Endometrium (tissue), 2 donors: ENCODE measurements around the gene EPAS1.

ENCODE experiments used
- FAIRE-seq: peaks from 2 replicates; lab custom pipeline; 2012; peaks lifted over from hg19 to GRCh38; lab: Jason Lieb, UNC
- donor health status: control.
- donor health status: control.

EPAS1 gene

DNA sequence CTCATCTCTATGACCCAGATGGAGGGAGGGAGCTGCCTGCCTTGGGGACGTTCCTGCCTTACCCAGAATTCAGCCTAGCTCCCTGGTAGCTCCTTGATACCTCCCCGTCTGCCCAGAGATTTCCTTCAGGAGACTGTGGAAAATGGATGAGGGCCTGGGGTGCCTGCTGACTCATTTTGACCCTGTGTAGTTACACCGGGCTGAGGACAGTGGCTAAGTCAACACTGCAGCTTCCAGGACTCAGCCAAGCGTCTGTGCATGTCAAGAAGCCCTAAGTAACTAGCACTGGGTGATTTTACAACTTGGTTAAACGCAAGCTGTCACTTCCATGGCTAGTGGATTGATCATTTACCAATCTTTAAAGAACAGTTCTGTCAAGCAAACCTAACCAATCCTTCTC, 23.3 kb upstream of the EPAS1 start:
- FAIRE-seq, result no peak

- FAIRE-seq, result no peak
Measured at GRCh38 chr2:46274586-46274985, 22.6 kb upstream of the EPAS1 start.

- no peak for FAIRE-seq
Measured at GRCh38 chr2:46275995-46276394, 21.2 kb upstream of the EPAS1 start.

DNA sequence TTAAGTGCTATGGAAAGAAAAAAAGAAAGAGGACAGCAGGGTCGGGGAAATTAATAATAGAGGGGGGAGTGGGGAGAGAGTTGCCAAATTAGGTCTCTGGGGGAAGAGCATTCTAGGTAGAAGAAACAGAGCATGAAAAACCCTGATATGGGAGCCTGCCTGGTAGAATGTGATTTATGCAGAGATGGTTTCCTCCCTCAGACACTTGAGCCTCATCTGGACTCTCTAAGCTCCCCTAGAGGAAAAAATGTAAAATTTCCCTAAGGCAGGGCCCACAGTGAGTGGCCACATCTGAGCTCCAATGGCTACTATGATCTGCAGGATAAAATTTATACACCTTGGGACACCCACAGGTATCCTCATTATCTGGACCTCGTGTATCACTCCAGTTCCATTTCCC, 20.6 kb upstream of the EPAS1 start:
- FAIRE-seq, result no peak

- FAIRE-seq, result no peak
Measured at GRCh38 chr2:46277431-46278190, 19.6 kb upstream of the EPAS1 start.

DNA sequence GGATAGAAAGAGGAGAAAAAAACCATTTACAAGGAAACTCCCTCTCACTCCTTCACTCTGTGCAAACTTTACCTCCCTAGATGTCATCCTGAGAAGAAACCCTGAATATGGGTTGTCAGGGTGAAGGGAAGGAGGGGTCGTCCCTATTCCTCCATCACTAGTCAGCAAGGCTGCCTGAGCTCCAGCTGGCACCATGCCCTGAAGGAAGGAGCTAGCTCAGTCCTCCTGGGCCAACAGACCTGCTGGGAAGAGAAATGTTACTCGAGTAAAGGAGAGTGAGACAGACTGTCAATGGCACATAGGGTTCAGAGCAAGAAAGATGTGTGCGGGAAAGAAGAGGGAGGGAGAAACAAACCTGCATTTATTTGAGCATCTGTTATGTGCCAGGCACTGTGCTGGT, 18.3 kb upstream of the EPAS1 start:
- no peak for FAIRE-seq

- FAIRE-seq, result no peak
Measured at GRCh38 chr2:46281939-46282338, 15.3 kb upstream of the EPAS1 start.

GRCh38 chr2:46283693-46284092, 13.5 kb upstream of the EPAS1 start:
- no peak for FAIRE-seq

- FAIRE-seq, result no peak
Measured at GRCh38 chr2:46284260-46284659, 12.9 kb upstream of the EPAS1 start.

DNA sequence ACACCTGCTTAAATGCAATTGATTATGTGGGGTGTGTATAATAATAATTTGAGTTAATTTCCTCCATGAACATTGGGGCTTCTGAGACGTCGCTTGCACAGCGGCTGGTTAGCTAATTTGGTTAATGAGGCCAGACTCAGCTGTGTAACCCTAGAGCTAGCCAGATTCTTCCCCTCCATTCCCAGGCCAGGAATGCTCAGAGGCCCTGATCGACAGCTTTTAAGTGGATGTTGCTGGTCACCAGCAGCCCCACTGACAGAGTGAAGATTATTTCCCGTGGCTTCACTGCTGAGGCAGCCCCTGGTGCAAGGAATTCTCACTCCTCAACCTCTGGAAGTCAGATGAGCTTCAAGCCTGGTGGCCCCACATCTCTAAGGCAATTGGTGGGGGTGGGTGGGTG, 12.4 kb upstream of the EPAS1 start:
- FAIRE-seq, result no peak

DNA sequence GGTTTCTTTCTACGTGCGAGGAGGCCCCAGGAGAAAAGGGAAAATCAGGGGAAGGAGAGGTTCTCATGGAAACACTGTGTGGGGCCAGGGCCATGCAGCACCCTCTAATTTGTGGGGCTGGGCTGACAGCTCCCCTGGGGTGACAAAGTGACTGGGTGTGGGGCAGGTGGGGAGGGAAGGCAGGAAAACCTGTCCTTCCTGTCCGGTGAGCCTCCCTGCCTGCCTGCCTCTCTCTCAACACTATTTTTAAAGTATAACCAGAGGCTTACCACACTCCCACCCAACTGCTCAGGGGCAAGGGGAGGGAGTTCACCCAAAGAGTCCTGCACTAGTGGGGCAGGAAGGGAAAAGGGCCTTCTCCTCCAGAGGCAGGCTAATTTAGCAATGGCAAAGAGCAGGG, 10.5 kb upstream of the EPAS1 start:
- no peak for FAIRE-seq

DNA sequence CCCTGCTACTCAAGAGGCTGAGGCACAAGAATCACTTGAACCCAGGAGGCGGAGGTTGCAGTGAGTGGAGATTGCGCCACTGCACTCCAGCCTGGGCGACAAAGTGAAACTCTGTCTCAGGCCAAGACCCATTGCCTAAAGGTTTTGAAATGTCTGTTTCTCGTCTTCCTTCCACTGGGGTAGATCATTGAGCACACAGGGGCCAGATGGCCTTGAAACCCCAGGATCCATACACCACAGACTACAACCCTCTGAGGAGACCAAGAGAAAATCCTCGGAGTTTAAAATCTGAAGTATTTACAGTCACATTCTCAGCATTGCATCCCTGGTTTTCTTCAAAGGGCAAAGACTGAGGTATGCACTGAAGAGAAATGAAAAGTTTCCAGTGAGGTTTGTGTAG, 7.1 kb upstream of the EPAS1 start:
- no peak for FAIRE-seq

DNA sequence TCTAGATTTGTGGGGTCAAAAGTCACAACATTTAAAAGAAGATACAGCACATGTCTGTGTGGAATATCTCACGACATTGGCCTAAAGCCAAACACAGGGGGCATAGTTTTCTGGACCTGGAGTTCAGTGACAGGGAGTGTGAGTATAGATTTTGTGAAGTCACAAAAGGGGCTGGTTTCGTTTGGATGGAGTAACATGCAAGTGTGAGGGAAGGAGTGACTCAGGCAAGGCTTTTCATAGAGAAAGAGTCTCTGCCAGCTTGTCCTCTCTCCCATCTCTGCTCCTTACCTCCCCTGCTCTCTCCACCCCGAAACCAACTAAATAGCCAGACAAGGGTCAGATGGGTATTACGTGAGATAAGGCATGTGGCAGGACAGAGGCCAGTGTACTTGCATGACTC, 3.7 kb upstream of the EPAS1 start:
- no peak for FAIRE-seq

GRCh38 chr2:46294176-46294836, 2.9 kb upstream of the EPAS1 start:
- FAIRE-seq, result no peak

DNA sequence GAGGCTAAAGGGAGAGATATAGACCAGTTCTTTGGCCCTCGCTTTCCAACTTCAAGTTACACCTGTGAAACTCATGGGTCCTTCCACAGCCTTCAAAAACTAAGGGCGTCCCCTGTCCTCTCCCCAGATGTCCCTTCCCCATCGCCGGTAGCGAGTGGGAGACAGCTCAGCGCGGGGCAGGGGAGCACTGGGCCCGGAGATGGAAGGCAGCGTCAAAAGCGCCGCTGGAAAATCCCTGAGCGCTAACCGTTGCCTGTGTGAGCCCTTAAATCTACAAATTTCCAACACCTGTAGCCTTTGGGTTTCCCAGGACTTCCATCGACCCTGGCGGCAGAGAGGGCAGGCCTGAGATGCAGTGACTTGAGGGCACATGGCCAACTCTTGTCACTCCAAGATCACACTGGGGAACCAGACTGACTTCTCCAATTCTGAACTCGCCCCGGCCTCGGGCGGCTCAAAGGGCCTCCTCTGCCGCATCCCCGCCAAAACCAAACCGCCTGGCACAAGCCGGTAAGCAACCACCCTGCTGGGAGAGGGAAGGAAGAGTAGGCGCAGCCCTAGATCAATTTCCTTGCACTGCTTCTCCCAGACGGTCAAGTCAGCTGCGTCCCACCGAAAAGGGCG, 879 bp upstream of the EPAS1 start:
- FAIRE-seq, result no peak

- no peak for FAIRE-seq
Measured at GRCh38 chr2:46297546-46298271, 502 bp downstream of the EPAS1 start.

DNA sequence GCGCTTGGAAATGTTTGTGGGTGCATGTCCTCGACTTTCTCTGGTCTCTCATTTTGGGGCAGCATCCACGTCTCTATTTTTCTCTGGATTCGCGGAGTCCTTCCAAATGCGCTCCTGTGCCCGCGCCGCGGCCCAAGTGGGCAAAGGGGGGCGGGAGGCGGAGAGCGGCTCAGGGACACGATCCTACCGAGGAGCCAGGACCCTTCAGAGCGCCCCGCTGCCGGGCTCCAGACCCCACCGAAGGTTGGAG, 990 bp downstream of the EPAS1 start:
- FAIRE-seq, result no peak

GRCh38 chr2:46298522-46299353, 1.5 kb downstream of the EPAS1 start:
- FAIRE-seq, result no peak

GRCh38 chr2:46299365-46300263, 2.4 kb downstream of the EPAS1 start:
- no peak for FAIRE-seq

GRCh38 chr2:46300406-46300832, 3.2 kb downstream of the EPAS1 start:
- FAIRE-seq, result no peak

DNA sequence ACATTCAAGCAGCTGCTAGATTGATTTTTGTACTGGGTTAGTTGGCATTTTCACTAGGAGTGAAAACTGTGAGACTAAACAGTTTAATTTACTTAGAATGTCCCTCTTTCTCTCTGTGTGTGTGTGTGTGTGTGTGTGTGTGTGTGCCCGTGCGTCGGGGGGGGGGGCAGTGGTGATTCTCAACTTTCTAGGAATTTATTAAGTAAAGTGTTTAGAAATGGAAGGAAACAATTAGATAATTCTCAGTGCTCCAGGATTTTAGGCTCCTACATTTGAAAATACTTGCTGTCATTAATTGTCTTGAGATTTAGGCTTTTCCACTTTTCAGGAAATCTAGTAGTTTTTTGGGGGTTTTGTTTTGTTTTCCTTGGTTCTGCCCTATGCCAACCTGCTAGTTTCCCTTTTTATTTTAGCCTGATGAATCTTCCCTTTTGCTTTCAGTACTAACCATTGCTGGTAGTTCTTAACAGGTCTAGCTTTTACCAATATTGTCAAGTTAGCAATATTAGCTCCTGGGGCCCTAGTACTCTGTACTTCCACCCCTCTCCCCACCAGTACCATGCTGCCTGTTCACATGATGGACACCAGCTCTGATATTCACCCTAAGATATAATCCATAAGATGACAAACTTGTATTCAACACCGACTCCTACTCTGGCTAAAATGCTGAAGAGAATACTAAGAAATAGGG, 4.9 kb downstream of the EPAS1 start:
- FAIRE-seq, result no peak
